PC-3 (cell line): ENCODE results near the gene CFAP91. TPM values are rescaled to one million over a fixed set of nuclear protein-coding genes. Genes with fewer than 3 reads are reported as not detected.

Source experiments
- ATAC-seq: fragments of 200-7000 bp; cut with Tn5 transposase; 2 replicates; pipeline ENCODE4 v1.9.1; 2020; ENCODE audit warnings: mild to moderate bottlenecking, moderate library complexity
- BruUV-seq: library from RNA; stranded (reverse); fragments of 400-500 nt; replicated peaks from 2 replicates; lab custom pipeline; 2021; lab: Mats Ljungman, UMichigan
- CTCF ChIA-PET: fragments of 300-600 bp; sonication (Branson Sonifier 250); formaldehyde crosslinking; loops from one replicate; lab custom pipeline; 2022; ENCODE audit warnings: antibody characterized with exemption; lab: Charles Lee
- POLR2A ChIA-PET: fragments of 300-600 bp; sonication (Branson Sonifier 250); formaldehyde crosslinking; loops from one replicate; lab custom pipeline; 2022; ENCODE audit warnings: antibody characterized with exemption; ENCODE audit not compliant: unreplicated experiment; lab: Charles Lee
- DNase-seq: peaks from one replicate; pipeline ENCODE4 v3.0.0-alpha.2; 2015
- H2AFZ ChIP-seq: fragments of 300-600 bp; sonication (generic); 2 replicates; pipeline ENCODE4 v1.6.0; 2016; ENCODE audit warnings: antibody characterized with exemption, low read length
- H3F3A ChIP-seq: fragments of 300-600 bp; sonication (generic); one replicate; pipeline ENCODE4 v1.6.0; 2017; ENCODE audit warnings: antibody characterized with exemption, low read length, control low read depth, mild to moderate bottlenecking; ENCODE audit not compliant: unreplicated experiment
- H3K27ac ChIP-seq: fragments of 300-600 bp; sonication (generic); 2 replicates; pipeline ENCODE4 v1.5.1; 2016; ENCODE audit warnings: mild to moderate bottlenecking, low read length
- H3K27me3 ChIP-seq: fragments of 300-600 bp; sonication (generic); 2 replicates; pipeline ENCODE4 v1.6.1; 2016; ENCODE audit warnings: low read length, mixed read lengths
- H3K36me3 ChIP-seq: fragments of 300-600 bp; sonication (generic); 2 replicates; pipeline ENCODE4 v1.6.1; 2016; ENCODE audit warnings: low read depth, mixed run types, low read length, mixed read lengths
- H3K4me1 ChIP-seq: fragments of 300-600 bp; sonication (generic); 2 replicates; pipeline ENCODE4 v1.5.1; 2016; ENCODE audit warnings: low read length; ENCODE audit not compliant: insufficient read depth
- H3K4me2 ChIP-seq: fragments of 300-600 bp; sonication (generic); 2 replicates; pipeline ENCODE4 v1.6.0; 2016; ENCODE audit warnings: low read length
- H3K4me3 ChIP-seq: fragments of 300-600 bp; sonication (generic); 2 replicates; pipeline ENCODE4 v1.5.1; 2016; ENCODE audit warnings: mild to moderate bottlenecking, low read length, mixed read lengths
- H3K79me2 ChIP-seq: fragments of 300-600 bp; sonication (generic); 2 replicates; pipeline ENCODE4 v1.6.1; 2017; ENCODE audit warnings: low read length, mixed read lengths
- H3K9ac ChIP-seq: fragments of 300-600 bp; sonication (generic); 2 replicates; pipeline ENCODE4 v1.6.0; 2016; ENCODE audit warnings: mild to moderate bottlenecking, low read length
- H3K9me2 ChIP-seq: fragments of 300-600 bp; sonication (generic); replicated peaks from 2 replicates; pipeline ENCODE4 v1.6.1; 2016; ENCODE audit warnings: mixed run types, low read length, mixed read lengths
- H3K9me3 ChIP-seq: fragments of 300-600 bp; sonication (generic); 2 replicates; pipeline ENCODE4 v1.6.1; 2016; ENCODE audit warnings: low read length, mixed read lengths
- H4K20me1 ChIP-seq: fragments of 300-600 bp; sonication (generic); 2 replicates; pipeline ENCODE4 v1.6.1; 2016; ENCODE audit warnings: low read length, mixed read lengths
- EZH2 ChIP-seq: fragments of 300-600 bp; sonication (generic); IDR thresholded peaks from one replicate; pipeline ENCODE4 v1.6.1; 2017; ENCODE audit warnings: antibody characterized with exemption, mild to moderate bottlenecking, low read length; ENCODE audit not compliant: unreplicated experiment
- EZH2phosphoT487 ChIP-seq: fragments of 300-600 bp; sonication (generic); IDR thresholded peaks from 2 replicates; pipeline ENCODE4 v1.6.1; 2018; ENCODE audit warnings: mild to moderate bottlenecking, antibody characterized with exemption, low read length, borderline replicate concordance
- intact Hi-C: fragments of 100-400 bp; cut with micrococcal nuclease; formaldehyde crosslinking; loops from 2 replicates; pipeline ENCODE4 v1.9.0; 2023
- total RNA-seq: library from RNA; depleted of rRNA; stranded (reverse); fragments of >200 nt; gene quantifications from 2 replicates; pipeline ENCODE4 v1.2.3, GENCODE V29; 2014
- TF ChIP-seq, protein P1 (sequence below): fragments of 300-600 bp; sonication (generic); conservative IDR thresholded peaks from 2 replicates; pipeline ENCODE4 v1.5.1; 2017; ENCODE audit warnings: antibody characterized with exemption, low read depth, mild to moderate bottlenecking, low read length

The CFAP91 gene
- total RNA-seq, 1 experiment from 2014 or later = 1.1 TPM

DNA sequence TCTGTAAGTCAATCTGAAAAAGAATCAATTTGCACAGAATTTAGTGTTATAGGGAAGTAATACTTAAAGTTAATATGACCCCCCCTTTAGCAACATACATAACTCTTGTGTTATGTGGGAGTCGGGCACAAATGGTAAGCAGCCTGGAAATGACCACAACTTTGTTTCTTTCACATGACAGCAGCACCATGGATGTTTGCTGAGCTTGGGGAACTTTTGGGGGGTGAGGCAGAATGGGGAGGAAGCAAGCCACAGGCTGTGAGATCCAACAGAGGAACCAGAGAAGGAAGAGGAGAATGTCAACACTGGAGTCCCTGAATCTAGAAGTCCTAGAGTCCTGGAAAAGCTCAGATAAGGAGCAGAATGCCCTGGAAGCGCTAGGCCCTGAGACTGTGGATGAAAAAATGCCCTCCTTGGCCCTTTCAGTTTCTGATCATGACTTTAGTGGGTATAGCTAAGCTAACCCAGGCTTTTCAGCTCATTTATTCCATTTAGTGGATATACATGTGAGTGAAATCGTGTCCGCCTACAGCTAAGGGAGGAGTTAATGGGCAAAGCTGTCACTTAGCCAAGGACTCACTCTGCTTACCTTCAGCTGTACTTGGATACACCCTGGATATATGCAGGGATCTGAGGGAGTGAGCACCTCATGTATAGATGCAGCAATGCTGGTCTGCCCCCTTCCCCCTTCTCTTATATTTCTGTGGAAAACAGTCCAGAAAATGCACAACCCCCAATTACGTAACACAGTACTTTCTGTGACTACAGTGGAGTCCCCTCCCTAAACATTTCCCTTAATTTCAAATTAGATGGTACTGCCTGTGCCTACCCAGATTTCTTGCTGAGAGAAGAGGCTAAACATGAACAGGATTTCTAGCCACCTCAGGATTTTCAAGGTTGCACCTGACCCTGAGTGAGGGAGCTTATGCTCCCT lies 39.1 kb downstream of the CFAP91 start:
- Histone ChIP-seq H3K4me3 (no peak overlapping the region), H3K9me2 (no peaks in the 10 kb centered on the region), H3K9me3 (no peaks in the 10 kb centered on the region), H3K36me3 (no peaks in the 10 kb centered on the region), H3K4me2 (no peak overlapping the region), H3K4me1 (peaks cover 3% of the 10 kb centered on the region; the same call in 1 of the 2 replicates), H2AFZ (no peak overlapping the region), H3K9ac (no peak overlapping the region), H3F3A (no peaks in the 10 kb centered on the region), H3K27ac (no peak overlapping the region), H4K20me1 (no peaks in the 10 kb centered on the region), H3K79me2 (no peaks in the 10 kb centered on the region), H3K27me3 (peaks cover 12% of the 10 kb centered on the region)
- ChIA-PET POLR2A (no interaction called here), CTCF (interaction anchor here (0.7 kb wide), 1 partner anchor 46 kb away, joined by 3 read pairs; no protein-coding TSS in a partner anchor)
- no peak for TF ChIP-seq EZH2
- TF ChIP-seq, protein P1, sequence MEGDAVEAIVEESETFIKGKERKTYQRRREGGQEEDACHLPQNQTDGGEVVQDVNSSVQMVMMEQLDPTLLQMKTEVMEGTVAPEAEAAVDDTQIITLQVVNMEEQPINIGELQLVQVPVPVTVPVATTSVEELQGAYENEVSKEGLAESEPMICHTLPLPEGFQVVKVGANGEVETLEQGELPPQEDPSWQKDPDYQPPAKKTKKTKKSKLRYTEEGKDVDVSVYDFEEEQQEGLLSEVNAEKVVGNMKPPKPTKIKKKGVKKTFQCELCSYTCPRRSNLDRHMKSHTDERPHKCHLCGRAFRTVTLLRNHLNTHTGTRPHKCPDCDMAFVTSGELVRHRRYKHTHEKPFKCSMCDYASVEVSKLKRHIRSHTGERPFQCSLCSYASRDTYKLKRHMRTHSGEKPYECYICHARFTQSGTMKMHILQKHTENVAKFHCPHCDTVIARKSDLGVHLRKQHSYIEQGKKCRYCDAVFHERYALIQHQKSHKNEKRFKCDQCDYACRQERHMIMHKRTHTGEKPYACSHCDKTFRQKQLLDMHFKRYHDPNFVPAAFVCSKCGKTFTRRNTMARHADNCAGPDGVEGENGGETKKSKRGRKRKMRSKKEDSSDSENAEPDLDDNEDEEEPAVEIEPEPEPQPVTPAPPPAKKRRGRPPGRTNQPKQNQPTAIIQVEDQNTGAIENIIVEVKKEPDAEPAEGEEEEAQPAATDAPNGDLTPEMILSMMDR = no peak
- TF ChIP-seq EZH2phosphoT487 = no peak
- no TSS peak for BruUV-seq
- no peak for ATAC-seq
- intact Hi-C loops = no loop called here
- DNase-seq = no peak

DNA sequence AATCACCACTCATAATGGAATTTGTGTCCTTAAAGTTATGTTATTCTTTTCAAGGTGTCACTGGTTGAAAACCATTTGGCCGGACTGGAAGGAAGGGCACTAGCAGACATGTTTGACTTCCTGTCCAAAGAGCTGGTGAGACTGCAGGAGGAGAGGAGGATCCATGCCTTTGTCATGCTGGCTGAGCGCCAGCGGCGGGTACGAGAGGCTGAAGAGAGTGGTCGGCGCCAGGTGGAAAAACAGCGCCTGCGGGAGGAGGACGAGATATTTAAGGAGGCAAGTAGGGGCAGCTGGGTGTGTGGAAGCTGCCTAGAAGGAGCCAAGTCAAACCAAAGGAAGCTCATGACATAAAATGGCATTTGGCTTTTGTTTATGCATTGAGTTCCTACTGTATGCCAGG lies 41.1 kb downstream of the CFAP91 start:
- Histone ChIP-seq H3K27ac (no peak overlapping the region), H3K9me2 (no peaks in the 10 kb centered on the region), H3K9ac (no peak overlapping the region), H3K4me2 (no peak overlapping the region), H3K27me3 (peaks cover 31% of the 10 kb centered on the region), H3F3A (no peaks in the 10 kb centered on the region), H3K79me2 (no peaks in the 10 kb centered on the region), H3K36me3 (no peaks in the 10 kb centered on the region), H3K4me3 (no peak overlapping the region), H4K20me1 (no peaks in the 10 kb centered on the region), H2AFZ (no peak overlapping the region), H3K9me3 (no peaks in the 10 kb centered on the region), H3K4me1 (no peaks in the 10 kb centered on the region)
- ATAC-seq = no peak
- CTCF ChIA-PET = no interaction called here
- no peak for DNase-seq
- intact Hi-C loops = no loop called here
- TF ChIP-seq, protein P1 = no peak
- TF ChIP-seq EZH2 (no peak), EZH2phosphoT487 (no peak)
- no TSS peak for BruUV-seq
- POLR2A ChIA-PET = no interaction called here

DNA sequence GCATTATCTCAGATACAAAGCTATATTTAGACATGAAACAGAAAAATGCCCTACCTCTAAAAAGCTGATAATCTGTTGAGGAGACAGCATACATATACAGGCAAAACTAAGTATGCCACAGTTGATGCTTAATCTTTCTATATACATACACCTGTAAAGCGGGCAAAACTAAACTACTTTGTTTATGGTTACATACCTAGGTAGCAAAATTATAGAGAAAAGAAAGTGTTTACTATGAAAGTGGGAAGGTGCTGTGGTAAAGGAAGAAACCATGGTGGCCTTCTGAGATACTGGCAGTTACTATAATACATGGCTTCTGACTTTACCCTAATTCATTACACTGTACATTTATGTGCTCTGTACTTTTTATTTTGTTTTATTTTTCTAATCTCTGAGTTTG lies 43.1 kb downstream of the CFAP91 start:
- ATAC-seq (no peak), DNase-seq (no peak)
- Histone ChIP-seq H3K9me2 (no peaks in the 10 kb centered on the region), H3K9ac (no peak overlapping the region), H2AFZ (no peak overlapping the region), H3K4me2 (no peak overlapping the region), H3K79me2 (no peaks in the 10 kb centered on the region), H3F3A (no peaks in the 10 kb centered on the region), H3K27ac (no peak overlapping the region), H3K36me3 (no peaks in the 10 kb centered on the region), H3K9me3 (no peaks in the 10 kb centered on the region), H3K4me1 (no peaks in the 10 kb centered on the region), H4K20me1 (no peaks in the 10 kb centered on the region), H3K4me3 (no peak overlapping the region), H3K27me3 (peaks cover 43% of the 10 kb centered on the region)
- no TSS peak for BruUV-seq
- POLR2A ChIA-PET = no interaction called here
- CTCF ChIA-PET = no interaction called here
- TF ChIP-seq EZH2 (no peak), EZH2phosphoT487 (no peak)
- TF ChIP-seq, protein P1 = no peak
- intact Hi-C loops = no loop called here
